Stomach (tissue), 4 donors: ENCODE results near the gene SUN3.

Source experiments
- EP300 ChIP-seq: sonication (generic); formaldehyde crosslinking; IDR thresholded peaks from one replicate; pipeline ENCODE4 v1.6.1; 2017; ENCODE audit warnings: antibody characterized with exemption
- POLR2A ChIP-seq, 4 donors: fragments of 450-650 bp; IDR thresholded peaks; one replicate each; pipeline ENCODE4 v1.6.1; 2016; ENCODE audit warnings: antibody characterized with exemption in 4 of 4, control low read depth in 2 of 4, mild to moderate bottlenecking in 1 of 4, moderate library complexity in 1 of 4
- POLR2AphosphoS5 ChIP-seq, 3 donors: sonication (generic); formaldehyde crosslinking; IDR thresholded peaks; one replicate each; pipeline ENCODE4 v1.6.1; 2016; ENCODE audit warnings: antibody characterized with exemption in 3 of 3
- TF ChIP-seq, protein P1 (sequence below), 7 experiments: fragments of 450-650 bp in 4 of 7; fragments of 200-600 bp in 3 of 7; sonication (generic) in 3 of 7; IDR thresholded peaks; one replicate each; pipeline ENCODE4 v1.5.1; 2016 to 2019; ENCODE audit warnings: antibody characterized with exemption in 7 of 7, control low read depth in 2 of 7, mild to moderate bottlenecking in 1 of 7

DNA sequence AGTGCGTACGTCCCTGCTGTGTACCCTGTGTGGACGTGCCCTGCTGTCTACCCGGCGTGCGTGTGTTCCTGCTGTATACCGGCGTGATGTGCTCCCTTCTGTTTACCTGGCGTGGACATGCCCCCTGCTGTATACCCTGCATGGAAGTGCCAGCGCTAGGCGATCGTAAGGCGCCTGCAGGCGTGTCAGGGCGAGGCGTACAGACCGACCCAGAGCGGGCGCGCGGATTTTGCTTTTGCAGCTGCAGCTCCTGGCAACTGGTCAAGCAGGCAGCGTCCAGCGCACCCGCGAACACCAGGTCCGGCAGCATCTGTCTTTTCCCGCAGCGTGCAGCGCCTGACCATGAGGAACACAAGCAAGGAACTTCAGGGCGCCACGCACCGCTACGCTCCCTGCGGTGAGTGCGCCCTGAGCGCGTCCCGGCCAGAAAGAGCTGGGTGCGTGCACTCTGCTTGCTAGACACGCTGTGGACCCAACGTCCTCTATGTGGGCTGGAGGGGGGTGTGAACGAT lies 7.1 kb upstream of the SUN3 start:
- TF ChIP-seq, protein P1, sequence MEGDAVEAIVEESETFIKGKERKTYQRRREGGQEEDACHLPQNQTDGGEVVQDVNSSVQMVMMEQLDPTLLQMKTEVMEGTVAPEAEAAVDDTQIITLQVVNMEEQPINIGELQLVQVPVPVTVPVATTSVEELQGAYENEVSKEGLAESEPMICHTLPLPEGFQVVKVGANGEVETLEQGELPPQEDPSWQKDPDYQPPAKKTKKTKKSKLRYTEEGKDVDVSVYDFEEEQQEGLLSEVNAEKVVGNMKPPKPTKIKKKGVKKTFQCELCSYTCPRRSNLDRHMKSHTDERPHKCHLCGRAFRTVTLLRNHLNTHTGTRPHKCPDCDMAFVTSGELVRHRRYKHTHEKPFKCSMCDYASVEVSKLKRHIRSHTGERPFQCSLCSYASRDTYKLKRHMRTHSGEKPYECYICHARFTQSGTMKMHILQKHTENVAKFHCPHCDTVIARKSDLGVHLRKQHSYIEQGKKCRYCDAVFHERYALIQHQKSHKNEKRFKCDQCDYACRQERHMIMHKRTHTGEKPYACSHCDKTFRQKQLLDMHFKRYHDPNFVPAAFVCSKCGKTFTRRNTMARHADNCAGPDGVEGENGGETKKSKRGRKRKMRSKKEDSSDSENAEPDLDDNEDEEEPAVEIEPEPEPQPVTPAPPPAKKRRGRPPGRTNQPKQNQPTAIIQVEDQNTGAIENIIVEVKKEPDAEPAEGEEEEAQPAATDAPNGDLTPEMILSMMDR (IDR thresholded peaks at IDR 0.05), result no peak
- TF ChIP-seq POLR2A (IDR thresholded peaks at IDR 0.05) (no peak), POLR2AphosphoS5 (IDR thresholded peaks at IDR 0.05) (no peak), EP300 (no peak)
